H1 (cell line): Measurements from ENCODE around the gene WDR31.

Source experiments
- CEBPB ChIP-seq: IDR thresholded peaks from 2 replicates; pipeline ENCODE4 v1.6.1; 2012; ENCODE audit warnings: low read depth, low read length
- EP300 ChIP-seq, 2 experiments: IDR thresholded peaks; 1 replicate in 1 of 2; 2 replicates in 1 of 2; pipeline ENCODE4 v1.6.1; 2011 to 2012; ENCODE audit warnings: low read depth in 2 of 2, low read length in 2 of 2, mild to moderate bottlenecking in 2 of 2, borderline replicate concordance in 1 of 2, inconsistent platforms in 1 of 2, moderate library complexity in 1 of 2
- GABPA ChIP-seq: IDR thresholded peaks from 2 replicates; pipeline ENCODE4 v1.6.1; 2011; ENCODE audit warnings: mild to moderate bottlenecking, low read length, moderate library complexity, borderline replicate concordance; ENCODE audit not compliant: insufficient read depth
- HDAC2 ChIP-seq, 2 experiments: fragments of 300-600 bp in 1 of 2; sonication (generic) in 1 of 2; IDR thresholded peaks; 2 replicates each; pipeline ENCODE4 v1.6.1; 2011 to 2012; ENCODE audit warnings: low read depth in 2 of 2, low read length in 2 of 2, mild to moderate bottlenecking in 2 of 2, moderate library complexity in 2 of 2, borderline replicate concordance in 1 of 2, inconsistent platforms in 1 of 2
- POLR2A ChIP-seq, 2 experiments: IDR thresholded peaks; 1 replicate in 1 of 2; 2 replicates in 1 of 2; pipeline ENCODE4 v1.6.1; 2011; ENCODE audit warnings: low read depth in 2 of 2, low read length in 2 of 2, mild to moderate bottlenecking in 2 of 2; ENCODE audit errors: control extremely low read depth in 1 of 2
- POLR2AphosphoS5 ChIP-seq: IDR thresholded peaks from 2 replicates; pipeline ENCODE4 v1.6.1; 2011; ENCODE audit warnings: low read depth, low read length
- RAD21 ChIP-seq, 2 experiments: IDR thresholded peaks in 1 of 2; conservative IDR thresholded peaks in 1 of 2; 2 replicates each; pipeline ENCODE4 v1.6.1; 2011; ENCODE audit warnings: low read depth in 2 of 2, low read length in 2 of 2, improper control_type of control experiment in 1 of 2, inconsistent platforms in 1 of 2, mild to moderate bottlenecking in 1 of 2, moderate library complexity in 1 of 2
- RFX5 ChIP-seq: IDR thresholded peaks from 2 replicates; pipeline ENCODE4 v1.6.1; 2011; ENCODE audit warnings: low read depth, low read length, improper control_type of control experiment, borderline replicate concordance
- TF ChIP-seq, protein P1 (sequence below), 3 experiments: IDR thresholded peaks; 1 replicate in 2 of 3; 2 replicates in 1 of 3; pipeline versions ENCODE4 v1.5.1 to v1.6.1; 2011; ENCODE audit warnings: low read length in 3 of 3, mild to moderate bottlenecking in 3 of 3, inconsistent platforms in 2 of 3, low read depth in 1 of 3, moderate library complexity in 1 of 3; ENCODE audit not compliant: insufficient read depth in 1 of 3; ENCODE audit errors: control extremely low read depth in 1 of 3
- TF ChIP-seq, protein P2 (sequence below): IDR thresholded peaks from 2 replicates; pipeline ENCODE4 v1.6.1; 2011; ENCODE audit warnings: low read length, improper control_type of control experiment
- TF ChIP-seq, protein P3 (sequence below): IDR thresholded peaks from 2 replicates; pipeline ENCODE4 v1.6.1; 2012; ENCODE audit warnings: low read length, inconsistent platforms
- TF ChIP-seq, protein P4 (sequence below): IDR thresholded peaks from 2 replicates; pipeline ENCODE4 v1.6.1; 2011; ENCODE audit warnings: low read depth, mild to moderate bottlenecking, low read length; ENCODE audit not compliant: insufficient read depth
- TF ChIP-seq, protein P5 (sequence below): IDR thresholded peaks from 2 replicates; pipeline ENCODE4 v1.6.1; 2012; ENCODE audit warnings: inconsistent platforms

DNA sequence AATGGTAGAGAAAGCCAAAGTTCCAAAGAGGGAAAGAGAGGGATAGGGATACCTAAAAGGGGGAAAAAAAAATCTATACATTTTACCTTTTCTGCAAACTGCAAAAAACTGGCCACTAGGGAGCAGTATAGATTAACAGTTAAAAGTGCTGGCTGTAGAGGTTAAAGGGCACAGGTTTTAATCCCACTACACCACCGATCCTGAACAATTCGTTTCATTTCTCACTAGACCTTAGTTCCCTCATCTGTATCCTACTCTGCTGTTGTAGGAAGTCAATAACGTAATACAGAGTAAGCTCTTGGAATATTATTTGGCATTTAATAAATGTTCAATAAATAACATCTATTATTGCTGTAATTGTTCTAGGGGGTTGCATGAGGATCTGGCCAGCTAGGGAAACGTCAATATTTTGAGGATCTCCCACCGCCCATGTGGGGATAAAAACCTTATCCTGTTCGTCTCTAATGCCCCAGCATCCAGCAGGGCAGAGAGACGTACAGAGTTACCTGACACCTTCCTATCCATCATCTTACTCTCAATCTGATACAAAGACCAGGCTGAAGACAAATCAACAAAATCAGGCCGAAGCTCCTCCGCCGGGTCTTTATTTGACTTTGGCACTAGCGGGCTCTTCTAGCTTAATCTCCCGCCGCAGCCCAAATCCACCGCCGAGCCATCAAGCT is 65.5 kb downstream of the WDR31 start:
- TF ChIP-seq, protein P1, sequence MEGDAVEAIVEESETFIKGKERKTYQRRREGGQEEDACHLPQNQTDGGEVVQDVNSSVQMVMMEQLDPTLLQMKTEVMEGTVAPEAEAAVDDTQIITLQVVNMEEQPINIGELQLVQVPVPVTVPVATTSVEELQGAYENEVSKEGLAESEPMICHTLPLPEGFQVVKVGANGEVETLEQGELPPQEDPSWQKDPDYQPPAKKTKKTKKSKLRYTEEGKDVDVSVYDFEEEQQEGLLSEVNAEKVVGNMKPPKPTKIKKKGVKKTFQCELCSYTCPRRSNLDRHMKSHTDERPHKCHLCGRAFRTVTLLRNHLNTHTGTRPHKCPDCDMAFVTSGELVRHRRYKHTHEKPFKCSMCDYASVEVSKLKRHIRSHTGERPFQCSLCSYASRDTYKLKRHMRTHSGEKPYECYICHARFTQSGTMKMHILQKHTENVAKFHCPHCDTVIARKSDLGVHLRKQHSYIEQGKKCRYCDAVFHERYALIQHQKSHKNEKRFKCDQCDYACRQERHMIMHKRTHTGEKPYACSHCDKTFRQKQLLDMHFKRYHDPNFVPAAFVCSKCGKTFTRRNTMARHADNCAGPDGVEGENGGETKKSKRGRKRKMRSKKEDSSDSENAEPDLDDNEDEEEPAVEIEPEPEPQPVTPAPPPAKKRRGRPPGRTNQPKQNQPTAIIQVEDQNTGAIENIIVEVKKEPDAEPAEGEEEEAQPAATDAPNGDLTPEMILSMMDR (IDR thresholded peaks at IDR 0.05; ENCODE audit: control extremely low read depth in 1 of 3, insufficient read depth in 1 of 3, low read depth in 1 of 3, low read length in 3 of 3) = peak in 2 of 3 experiments; percentile 42 to 68; a peak in 2 of 4 replicates
- TF ChIP-seq CEBPB (no peak), GABPA (no peak), POLR2A (IDR thresholded peaks at IDR 0.05; ENCODE audit: control extremely low read depth in 1 of 2, low read depth in 2 of 2, low read length in 2 of 2) (no peak), HDAC2 (IDR thresholded peaks at IDR 0.05; ENCODE audit: borderline replicate concordance in 1 of 2, low read depth in 2 of 2, low read length in 2 of 2) (0 out of 4 replicates have a peak, but pooled peaks of 1 of the 2 experiments have one; percentile 15), EP300 (IDR thresholded peaks at IDR 0.05; ENCODE audit: borderline replicate concordance in 1 of 2, low read depth in 2 of 2, low read length in 2 of 2) (no peak), RAD21 (IDR thresholded peaks at IDR 0.05 in 1 of 2, conservative IDR thresholded peaks at IDR 0.05 in 1 of 2; ENCODE audit: low read depth in 2 of 2, low read length in 2 of 2) (peak; percentile 66 to 74), POLR2AphosphoS5 (no peak), RFX5 (no peak)
- TF ChIP-seq, protein P2, sequence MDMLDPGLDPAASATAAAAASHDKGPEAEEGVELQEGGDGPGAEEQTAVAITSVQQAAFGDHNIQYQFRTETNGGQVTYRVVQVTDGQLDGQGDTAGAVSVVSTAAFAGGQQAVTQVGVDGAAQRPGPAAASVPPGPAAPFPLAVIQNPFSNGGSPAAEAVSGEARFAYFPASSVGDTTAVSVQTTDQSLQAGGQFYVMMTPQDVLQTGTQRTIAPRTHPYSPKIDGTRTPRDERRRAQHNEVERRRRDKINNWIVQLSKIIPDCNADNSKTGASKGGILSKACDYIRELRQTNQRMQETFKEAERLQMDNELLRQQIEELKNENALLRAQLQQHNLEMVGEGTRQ = no peak
- TF ChIP-seq, protein P3, sequence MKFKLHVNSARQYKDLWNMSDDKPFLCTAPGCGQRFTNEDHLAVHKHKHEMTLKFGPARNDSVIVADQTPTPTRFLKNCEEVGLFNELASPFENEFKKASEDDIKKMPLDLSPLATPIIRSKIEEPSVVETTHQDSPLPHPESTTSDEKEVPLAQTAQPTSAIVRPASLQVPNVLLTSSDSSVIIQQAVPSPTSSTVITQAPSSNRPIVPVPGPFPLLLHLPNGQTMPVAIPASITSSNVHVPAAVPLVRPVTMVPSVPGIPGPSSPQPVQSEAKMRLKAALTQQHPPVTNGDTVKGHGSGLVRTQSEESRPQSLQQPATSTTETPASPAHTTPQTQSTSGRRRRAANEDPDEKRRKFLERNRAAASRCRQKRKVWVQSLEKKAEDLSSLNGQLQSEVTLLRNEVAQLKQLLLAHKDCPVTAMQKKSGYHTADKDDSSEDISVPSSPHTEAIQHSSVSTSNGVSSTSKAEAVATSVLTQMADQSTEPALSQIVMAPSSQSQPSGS = no peak
- TF ChIP-seq, protein P4, sequence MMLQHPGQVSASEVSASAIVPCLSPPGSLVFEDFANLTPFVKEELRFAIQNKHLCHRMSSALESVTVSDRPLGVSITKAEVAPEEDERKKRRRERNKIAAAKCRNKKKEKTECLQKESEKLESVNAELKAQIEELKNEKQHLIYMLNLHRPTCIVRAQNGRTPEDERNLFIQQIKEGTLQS = no peak
- TF ChIP-seq, protein P5, sequence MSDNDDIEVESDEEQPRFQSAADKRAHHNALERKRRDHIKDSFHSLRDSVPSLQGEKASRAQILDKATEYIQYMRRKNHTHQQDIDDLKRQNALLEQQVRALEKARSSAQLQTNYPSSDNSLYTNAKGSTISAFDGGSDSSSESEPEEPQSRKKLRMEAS = no peak
